Neural cell (in vitro differentiated cells): Measurements from ENCODE around the gene IPO4. TPM values are rescaled to one million over a fixed set of nuclear protein-coding genes. Genes with fewer than 3 reads are reported as not detected.

Experiments used
- H2AFZ ChIP-seq: fragments of 200-600, 300-800 bp; sonication (generic), shearing (Covaris generic); 2 replicates; pipeline ENCODE4 v1.6.0; 2014; ENCODE audit warnings: low read depth, mild to moderate bottlenecking, antibody characterized with exemption, low read length, moderate library complexity
- H3F3A ChIP-seq: fragments of 200-600 bp; shearing (Covaris generic); 2 replicates; pipeline ENCODE4 v1.6.1; 2016; ENCODE audit warnings: mild to moderate bottlenecking, moderate library complexity, mixed read lengths, antibody characterized with exemption, low read length; ENCODE audit not compliant: insufficient read depth, poor library complexity, severe bottlenecking
- H3K27ac ChIP-seq: fragments of 200-600, 300-800 bp; sonication (generic), shearing (Covaris generic); 2 replicates; pipeline ENCODE4 v1.5.1; 2014; ENCODE audit warnings: mild to moderate bottlenecking, low read length, moderate library complexity
- H3K27me3 ChIP-seq: fragments of 300-800, 200-600 bp; sonication (generic), shearing (Covaris generic); 2 replicates; pipeline ENCODE4 v1.6.0; 2014; ENCODE audit warnings: mild to moderate bottlenecking, low read depth, low read length, moderate library complexity; ENCODE audit not compliant: insufficient read depth
- H3K36me3 ChIP-seq: fragments of 300-800, 200-600 bp; sonication (generic), shearing (Covaris generic); 2 replicates; pipeline ENCODE4 v1.5.1; 2014; ENCODE audit warnings: mild to moderate bottlenecking, antibody characterized with exemption, low read length, moderate library complexity; ENCODE audit not compliant: insufficient read depth
- H3K4me2 ChIP-seq: fragments of 300-800, 200-600 bp; sonication (generic), shearing (Covaris generic); 2 replicates; pipeline ENCODE4 v1.6.0; 2014; ENCODE audit warnings: mild to moderate bottlenecking, low read length
- H3K4me3 ChIP-seq: fragments of 300-800, 200-600 bp; sonication (generic), shearing (Covaris generic); 2 replicates; pipeline ENCODE4 v1.5.1; 2014; ENCODE audit warnings: mild to moderate bottlenecking, low read length, moderate library complexity
- H3K79me2 ChIP-seq: fragments of 200-600 bp; shearing (Covaris generic); replicated peaks from 2 replicates; pipeline ENCODE4 v1.6.0; 2014; ENCODE audit warnings: mild to moderate bottlenecking, low read length, moderate library complexity; ENCODE audit not compliant: insufficient read depth
- H3K9ac ChIP-seq: fragments of 300-800, 200-600 bp; sonication (generic), shearing (Covaris generic); 2 replicates; pipeline ENCODE4 v1.6.1; 2016; ENCODE audit warnings: mild to moderate bottlenecking, low read length, mixed read lengths
- H3K9me2 ChIP-seq: fragments of 200-600 bp; shearing (Covaris generic); 2 replicates; pipeline ENCODE4 v1.6.1; 2016; ENCODE audit warnings: mild to moderate bottlenecking, low read length, mixed read lengths; ENCODE audit not compliant: insufficient read depth
- H3K9me3 ChIP-seq: fragments of 200-600, 300-800 bp; sonication (generic), shearing (Covaris generic); 2 replicates; pipeline ENCODE4 v1.6.1; 2016; ENCODE audit warnings: mild to moderate bottlenecking, mixed run types, low read length, moderate library complexity, mixed read lengths
- H4K20me1 ChIP-seq: fragments of 200-600 bp; shearing (Covaris generic); 2 replicates; pipeline ENCODE4 v1.6.1; 2016; ENCODE audit warnings: mild to moderate bottlenecking, mixed run types; ENCODE audit not compliant: insufficient read depth
- EP300 ChIP-seq: fragments of 450-650 bp; conservative IDR thresholded peaks from 2 replicates; pipeline ENCODE4 v1.6.1; 2014; ENCODE audit warnings: antibody characterized with exemption, mild to moderate bottlenecking, moderate library complexity; ENCODE audit not compliant: poor library complexity, severe bottlenecking
- EZH2 ChIP-seq: fragments of 200-600, 300-800 bp; shearing (Covaris generic), sonication (generic); IDR thresholded peaks from 2 replicates; pipeline ENCODE4 v1.6.1; 2014; ENCODE audit warnings: antibody characterized with exemption, low read length, borderline replicate concordance, mild to moderate bottlenecking; ENCODE audit not compliant: insufficient read depth, poor library complexity, severe bottlenecking
- MXI1 ChIP-seq: fragments of 450-650 bp; conservative IDR thresholded peaks from 2 replicates; pipeline ENCODE4 v1.6.1; 2014; ENCODE audit warnings: antibody characterized with exemption, mild to moderate bottlenecking; ENCODE audit not compliant: poor library complexity, severe bottlenecking
- POLR2AphosphoS5 ChIP-seq: IDR thresholded peaks from 2 replicates; pipeline ENCODE4 v1.6.1; 2012
- RAD21 ChIP-seq: fragments of 450-650 bp; conservative IDR thresholded peaks from 2 replicates; pipeline ENCODE4 v1.6.1; 2014; ENCODE audit warnings: antibody characterized with exemption, mild to moderate bottlenecking, moderate library complexity
- SMC3 ChIP-seq: fragments of 450-650 bp; conservative IDR thresholded peaks from 2 replicates; pipeline ENCODE4 v1.6.1; 2014; ENCODE audit warnings: antibody characterized with exemption, mild to moderate bottlenecking, moderate library complexity; ENCODE audit not compliant: poor library complexity
- TAF1 ChIP-seq: IDR thresholded peaks from 2 replicates; pipeline ENCODE4 v1.6.1; 2012; ENCODE audit warnings: low read depth
- polyA plus RNA-seq: library from polyadenylated mRNA; depleted of rRNA; stranded (reverse); fragments of >200 nt; gene quantifications from 2 replicates; pipeline ENCODE4 v1.2.3, GENCODE V29; 2014
- TF ChIP-seq, protein P1 (sequence below): fragments of 450-650 bp; IDR thresholded peaks from 2 replicates; pipeline ENCODE4 v1.5.1; 2014; ENCODE audit warnings: antibody characterized with exemption, mild to moderate bottlenecking, moderate library complexity; ENCODE audit not compliant: poor library complexity, severe bottlenecking
- TF ChIP-seq, protein P2 (sequence below): IDR thresholded peaks from 2 replicates; pipeline ENCODE4 v1.6.1; 2012; ENCODE audit warnings: borderline replicate concordance

Gene IPO4
- polyA plus RNA-seq, 1 donor from 2014 or later, result 9.2 TPM

DNA sequence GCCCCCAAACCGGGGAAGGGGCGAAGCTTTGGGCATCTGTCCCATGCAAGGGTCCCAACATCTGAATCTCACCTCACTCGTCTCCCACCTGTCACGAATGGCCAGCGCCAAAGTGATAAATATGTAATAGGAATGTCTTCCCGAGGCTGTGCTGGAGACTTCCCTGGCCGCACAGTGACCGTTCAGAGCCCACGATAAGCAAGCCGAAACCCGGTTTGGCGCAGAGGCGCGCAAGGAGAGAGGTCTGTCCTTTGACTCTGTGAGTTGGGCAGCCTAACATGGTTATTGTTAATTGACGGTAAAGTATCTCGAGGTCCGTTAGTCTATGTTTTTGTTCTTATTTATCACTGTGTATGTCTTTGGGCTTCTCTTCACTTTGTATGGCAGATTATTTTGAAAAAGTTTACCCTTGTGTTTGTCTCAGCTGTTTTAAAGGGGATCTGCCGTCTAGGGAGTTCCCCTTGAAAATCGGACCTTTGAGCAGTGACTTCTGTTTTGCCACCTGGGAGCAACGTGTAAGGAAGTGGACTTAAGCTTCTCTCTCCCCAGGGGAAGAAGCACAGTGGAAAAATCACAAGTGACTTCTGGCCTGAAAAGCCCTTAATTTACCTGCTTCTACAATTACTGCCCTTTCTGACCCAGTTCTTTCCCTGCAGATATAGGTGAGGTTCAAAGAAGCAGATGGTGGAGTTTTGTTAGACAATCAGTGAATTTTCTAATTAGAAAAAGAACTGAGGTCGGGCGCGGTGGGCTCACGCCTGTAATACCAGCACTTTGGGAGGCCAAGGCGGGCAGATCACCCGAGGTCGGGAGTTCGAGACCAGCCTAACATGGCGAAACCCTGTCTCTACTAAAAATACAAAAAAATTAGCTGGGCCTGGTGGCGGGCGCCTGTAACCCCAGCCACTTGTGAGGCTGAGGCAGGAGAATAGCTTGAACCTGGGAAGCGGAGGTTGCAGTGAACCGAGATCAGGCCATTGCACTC, 7.7 kb upstream of the IPO4 start:
- Histone ChIP-seq H3K36me3 (no peaks in the 10 kb centered on the region), H3F3A (no peaks in the 10 kb centered on the region), H3K4me3 (peak overlapping the region; percentile 92), H3K27ac (peak overlapping the region; percentile 92), H2AFZ (peak overlapping the region; percentile 73), H4K20me1 (no peaks in the 10 kb centered on the region), H3K9me3 (no peaks in the 10 kb centered on the region), H3K79me2 (peaks cover 3% of the 10 kb centered on the region), H3K27me3 (no peaks in the 10 kb centered on the region), H3K9me2 (no peaks in the 10 kb centered on the region), H3K4me2 (peak overlapping the region; percentile 74), H3K9ac (peak overlapping the region; percentile 93)
- TF ChIP-seq POLR2AphosphoS5, result no peak
- TF ChIP-seq EP300, result no peak
- no peak for TF ChIP-seq SMC3
- TF ChIP-seq, protein P1, sequence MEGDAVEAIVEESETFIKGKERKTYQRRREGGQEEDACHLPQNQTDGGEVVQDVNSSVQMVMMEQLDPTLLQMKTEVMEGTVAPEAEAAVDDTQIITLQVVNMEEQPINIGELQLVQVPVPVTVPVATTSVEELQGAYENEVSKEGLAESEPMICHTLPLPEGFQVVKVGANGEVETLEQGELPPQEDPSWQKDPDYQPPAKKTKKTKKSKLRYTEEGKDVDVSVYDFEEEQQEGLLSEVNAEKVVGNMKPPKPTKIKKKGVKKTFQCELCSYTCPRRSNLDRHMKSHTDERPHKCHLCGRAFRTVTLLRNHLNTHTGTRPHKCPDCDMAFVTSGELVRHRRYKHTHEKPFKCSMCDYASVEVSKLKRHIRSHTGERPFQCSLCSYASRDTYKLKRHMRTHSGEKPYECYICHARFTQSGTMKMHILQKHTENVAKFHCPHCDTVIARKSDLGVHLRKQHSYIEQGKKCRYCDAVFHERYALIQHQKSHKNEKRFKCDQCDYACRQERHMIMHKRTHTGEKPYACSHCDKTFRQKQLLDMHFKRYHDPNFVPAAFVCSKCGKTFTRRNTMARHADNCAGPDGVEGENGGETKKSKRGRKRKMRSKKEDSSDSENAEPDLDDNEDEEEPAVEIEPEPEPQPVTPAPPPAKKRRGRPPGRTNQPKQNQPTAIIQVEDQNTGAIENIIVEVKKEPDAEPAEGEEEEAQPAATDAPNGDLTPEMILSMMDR, result no peak
- TF ChIP-seq, protein P2, sequence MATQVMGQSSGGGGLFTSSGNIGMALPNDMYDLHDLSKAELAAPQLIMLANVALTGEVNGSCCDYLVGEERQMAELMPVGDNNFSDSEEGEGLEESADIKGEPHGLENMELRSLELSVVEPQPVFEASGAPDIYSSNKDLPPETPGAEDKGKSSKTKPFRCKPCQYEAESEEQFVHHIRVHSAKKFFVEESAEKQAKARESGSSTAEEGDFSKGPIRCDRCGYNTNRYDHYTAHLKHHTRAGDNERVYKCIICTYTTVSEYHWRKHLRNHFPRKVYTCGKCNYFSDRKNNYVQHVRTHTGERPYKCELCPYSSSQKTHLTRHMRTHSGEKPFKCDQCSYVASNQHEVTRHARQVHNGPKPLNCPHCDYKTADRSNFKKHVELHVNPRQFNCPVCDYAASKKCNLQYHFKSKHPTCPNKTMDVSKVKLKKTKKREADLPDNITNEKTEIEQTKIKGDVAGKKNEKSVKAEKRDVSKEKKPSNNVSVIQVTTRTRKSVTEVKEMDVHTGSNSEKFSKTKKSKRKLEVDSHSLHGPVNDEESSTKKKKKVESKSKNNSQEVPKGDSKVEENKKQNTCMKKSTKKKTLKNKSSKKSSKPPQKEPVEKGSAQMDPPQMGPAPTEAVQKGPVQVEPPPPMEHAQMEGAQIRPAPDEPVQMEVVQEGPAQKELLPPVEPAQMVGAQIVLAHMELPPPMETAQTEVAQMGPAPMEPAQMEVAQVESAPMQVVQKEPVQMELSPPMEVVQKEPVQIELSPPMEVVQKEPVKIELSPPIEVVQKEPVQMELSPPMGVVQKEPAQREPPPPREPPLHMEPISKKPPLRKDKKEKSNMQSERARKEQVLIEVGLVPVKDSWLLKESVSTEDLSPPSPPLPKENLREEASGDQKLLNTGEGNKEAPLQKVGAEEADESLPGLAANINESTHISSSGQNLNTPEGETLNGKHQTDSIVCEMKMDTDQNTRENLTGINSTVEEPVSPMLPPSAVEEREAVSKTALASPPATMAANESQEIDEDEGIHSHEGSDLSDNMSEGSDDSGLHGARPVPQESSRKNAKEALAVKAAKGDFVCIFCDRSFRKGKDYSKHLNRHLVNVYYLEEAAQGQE, result no peak
- TF ChIP-seq MXI1, result no peak
- no peak for TF ChIP-seq RAD21
- TF ChIP-seq EZH2, result no peak
- no peak for TF ChIP-seq TAF1

DNA sequence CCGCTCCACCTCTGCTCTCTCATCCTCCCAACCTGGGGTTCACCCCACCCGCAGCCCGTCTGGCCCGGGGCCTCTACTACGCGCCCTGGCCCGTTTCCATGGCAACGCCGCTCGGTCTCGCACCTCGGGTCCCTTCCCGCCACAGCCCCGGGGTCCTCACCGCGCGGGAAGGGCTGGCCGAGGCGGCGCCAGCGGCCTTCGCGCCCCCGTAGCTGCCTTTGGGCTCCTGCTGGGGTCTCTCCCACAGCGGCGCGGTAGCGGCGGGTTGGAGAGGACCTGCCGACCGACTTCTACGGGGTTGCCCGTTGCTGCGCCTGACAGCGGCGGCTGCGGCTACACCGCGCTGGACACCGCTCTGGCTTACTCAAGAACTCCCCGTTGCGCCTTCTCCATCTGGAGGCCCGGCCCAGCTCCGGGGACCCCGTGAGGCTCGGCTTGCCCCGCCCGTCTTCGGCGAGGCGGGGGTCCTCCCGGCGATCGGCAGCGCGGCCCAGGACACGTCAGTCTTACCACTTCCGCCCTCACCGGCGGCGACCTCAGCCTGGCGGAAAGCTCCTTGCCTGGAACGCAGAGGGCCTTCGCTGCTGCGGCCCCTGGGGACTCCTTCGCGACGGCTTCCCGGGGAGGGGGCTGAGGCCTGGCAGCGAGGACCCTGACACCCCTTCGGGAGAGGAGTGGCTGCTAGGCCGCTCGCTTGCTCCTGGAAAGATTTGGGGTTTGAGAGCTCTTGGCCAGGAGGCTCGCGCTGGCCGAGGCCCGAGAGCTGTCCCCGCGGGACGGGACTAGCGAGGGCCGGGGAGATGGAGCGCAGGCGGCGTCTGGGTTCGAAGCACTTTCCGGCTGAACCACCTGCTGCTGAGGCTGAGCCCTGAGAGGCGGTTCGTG, 6.8 kb upstream of the IPO4 start, which contains the start of gene TM9SF1:
TM9SF1 (minus strand) TSS at position 256 of the 885 bp plus-strand sequence. CDS start 422 bp downstream, outside the sequence.
- TF ChIP-seq POLR2AphosphoS5 (peak; percentile 77), EP300 (peak; percentile 57), EZH2 (no peak), SMC3 (peak; percentile 38), RAD21 (no peak), TAF1 (peak; percentile 70), MXI1 (peak; percentile 71)
- TF ChIP-seq, protein P2, result peak; percentile 12
- TF ChIP-seq, protein P1, result no peak
- Histone ChIP-seq H3K9me2 (no peaks in the 10 kb centered on the region), H3K9me3 (no peaks in the 10 kb centered on the region), H3F3A (no peaks in the 10 kb centered on the region), H3K4me2 (peak within 1 kb of the TSS; percentile 76), H4K20me1 (no peaks in the 10 kb centered on the region), H2AFZ (peak within 1 kb of the TSS; percentile 73), H3K9ac (peak within 1 kb of the TSS; percentile 93), H3K4me3 (peak within 1 kb of the TSS; percentile 92), H3K36me3 (no peaks in the 10 kb centered on the region), H3K79me2 (peaks cover 3% of the 10 kb centered on the region), H3K27ac (peak within 1 kb of the TSS; percentile 92), H3K27me3 (no peaks in the 10 kb centered on the region)
